H9 (cell line): ENCODE results near the gene SEMA4C. TPM values are rescaled to one million over a fixed set of nuclear protein-coding genes. Genes with fewer than 3 reads are reported as not detected.

Experiments used
- DNase-seq: peaks from one replicate; pipeline ENCODE4 v3.0.0-alpha.2; 2017
- H2AFZ ChIP-seq: one replicate; pipeline ENCODE4 v1.6.1; 2013; ENCODE audit warnings: mild to moderate bottlenecking, low read length, control low read depth, moderate library complexity
- H2AK5ac ChIP-seq: 2 replicates; pipeline ENCODE4 v1.6.1; 2013; ENCODE audit warnings: low read length, control low read depth, mixed read lengths; ENCODE audit not compliant: insufficient read length
- H2BK120ac ChIP-seq: one replicate; pipeline ENCODE4 v1.6.1; 2013; ENCODE audit warnings: low read depth, mild to moderate bottlenecking, low read length, control low read depth, inconsistent platforms; ENCODE audit not compliant: poor library complexity, severe bottlenecking
- H2BK12ac ChIP-seq: 2 replicates; pipeline ENCODE4 v1.6.1; 2013; ENCODE audit warnings: low read length, control low read depth, mixed read lengths, low read depth; ENCODE audit not compliant: insufficient read length
- H2BK15ac ChIP-seq: 2 replicates; pipeline ENCODE4 v1.6.1; 2013; ENCODE audit warnings: low read depth, low read length, control low read depth
- H2BK20ac ChIP-seq: one replicate; pipeline ENCODE4 v1.6.1; 2013; ENCODE audit warnings: low read depth, mild to moderate bottlenecking, low read length, control low read depth, inconsistent platforms; ENCODE audit not compliant: poor library complexity, severe bottlenecking
- H2BK5ac ChIP-seq: 2 replicates; pipeline ENCODE4 v1.6.1; 2013; ENCODE audit warnings: low read length, control low read depth, mixed read lengths; ENCODE audit not compliant: insufficient read length
- H3K14ac ChIP-seq: 2 replicates; pipeline ENCODE4 v1.6.1; 2013; ENCODE audit warnings: low read length, control low read depth; ENCODE audit not compliant: insufficient read depth
- H3K18ac ChIP-seq: 2 replicates; pipeline ENCODE4 v1.6.1; 2013; ENCODE audit warnings: low read depth, mild to moderate bottlenecking, mixed read lengths, low read length, control low read depth; ENCODE audit not compliant: insufficient read length
- H3K23ac ChIP-seq: 2 replicates; pipeline ENCODE4 v1.6.1; 2013; ENCODE audit warnings: low read length, control low read depth, mixed read lengths, low read depth; ENCODE audit not compliant: insufficient read length
- H3K23me2 ChIP-seq: 2 replicates; pipeline ENCODE4 v1.6.1; 2013; ENCODE audit warnings: low read depth, mild to moderate bottlenecking, mixed read lengths, low read length, control low read depth; ENCODE audit not compliant: insufficient read length, poor library complexity, severe bottlenecking
- H3K27ac ChIP-seq: 2 replicates; pipeline ENCODE4 v1.5.1; 2013; ENCODE audit warnings: low read length, control low read depth, mixed read lengths, low read depth; ENCODE audit not compliant: insufficient read length
- H3K27me3 ChIP-seq: 2 replicates; pipeline ENCODE4 v1.6.1; 2013; ENCODE audit warnings: low read length, control low read depth, inconsistent platforms; ENCODE audit not compliant: insufficient read depth
- H3K4ac ChIP-seq: 2 replicates; pipeline ENCODE4 v1.6.1; 2013; ENCODE audit warnings: low read depth, mild to moderate bottlenecking, control low read depth, inconsistent platforms, low read length, moderate library complexity
- H3K4me1 ChIP-seq: 2 replicates; pipeline ENCODE4 v1.6.1; 2013; ENCODE audit warnings: low read length, control low read depth, inconsistent platforms; ENCODE audit not compliant: insufficient read depth
- H3K4me2 ChIP-seq: 2 replicates; pipeline ENCODE4 v1.6.1; 2013; ENCODE audit warnings: low read length, control low read depth, mixed read lengths; ENCODE audit not compliant: insufficient read length, insufficient read depth
- H3K56ac ChIP-seq: 2 replicates; pipeline ENCODE4 v1.6.1; 2013; ENCODE audit warnings: low read depth, mild to moderate bottlenecking, mixed read lengths, low read length, control low read depth; ENCODE audit not compliant: insufficient read length
- H3K79me1 ChIP-seq: 2 replicates; pipeline ENCODE4 v1.6.1; 2013; ENCODE audit warnings: low read depth, mild to moderate bottlenecking, moderate library complexity, low read length, control low read depth, inconsistent platforms; ENCODE audit not compliant: insufficient read depth, poor library complexity, severe bottlenecking
- H3K79me2 ChIP-seq: 2 replicates; pipeline ENCODE4 v1.6.1; 2013; ENCODE audit warnings: low read length, control low read depth, inconsistent platforms; ENCODE audit not compliant: insufficient read depth
- H3K9ac ChIP-seq: 2 replicates; pipeline ENCODE4 v1.6.1; 2013; ENCODE audit warnings: low read length, control low read depth, mixed read lengths; ENCODE audit not compliant: insufficient read length; ENCODE audit errors: extremely low read depth
- H3K9me3 ChIP-seq: one replicate; pipeline ENCODE4 v1.6.1; 2013; ENCODE audit warnings: low read depth, low read length, inconsistent platforms; ENCODE audit not compliant: control insufficient read depth
- H3T11ph ChIP-seq: one replicate; pipeline ENCODE4 v1.6.1; 2013; ENCODE audit warnings: mild to moderate bottlenecking, low read length, control low read depth, inconsistent platforms
- H4K20me1 ChIP-seq: one replicate; pipeline ENCODE4 v1.6.1; 2013; ENCODE audit not compliant: control insufficient read depth, insufficient read length, insufficient read depth
- H4K5ac ChIP-seq: 2 replicates; pipeline ENCODE4 v1.6.1; 2013; ENCODE audit warnings: low read depth, mild to moderate bottlenecking, mixed read lengths, low read length, control low read depth; ENCODE audit not compliant: insufficient read length
- H4K8ac ChIP-seq: replicated peaks from 2 replicates; pipeline ENCODE4 v1.6.1; 2013; ENCODE audit warnings: low read length, control low read depth, mixed read lengths, low read depth; ENCODE audit not compliant: insufficient read length
- H4K91ac ChIP-seq: 2 replicates; pipeline ENCODE4 v1.6.1; 2013; ENCODE audit warnings: low read depth, mild to moderate bottlenecking, moderate library complexity, mixed read lengths, low read length, control low read depth; ENCODE audit not compliant: insufficient read length
- H3K27ac Mint-ChIP-seq, 3 experiments: 2 replicates in 2 of 3; 3 replicates in 1 of 3; pipeline ENCODE4 v1.8.0; 2020 to 2021; ENCODE audit warnings: mixed read lengths in 3 of 3, mild to moderate bottlenecking in 1 of 3, moderate library complexity in 1 of 3
- H3K27me3 Mint-ChIP-seq: 2 replicates; pipeline ENCODE4 v1.8.0; 2021; ENCODE audit warnings: low read depth, mild to moderate bottlenecking, moderate library complexity, mixed read lengths
- H3K36me3 Mint-ChIP-seq, 3 experiments: 2 replicates in 2 of 3; 3 replicates in 1 of 3; pipeline ENCODE4 v1.8.0; 2020 to 2021; ENCODE audit warnings: low read depth in 3 of 3, mixed read lengths in 3 of 3; ENCODE audit not compliant: insufficient read depth in 1 of 3
- H3K4me1 Mint-ChIP-seq, 2 experiments: 2 replicates each; pipeline ENCODE4 v1.8.0; 2020; ENCODE audit warnings: mixed read lengths in 2 of 2
- H3K4me3 Mint-ChIP-seq, 2 experiments: 2 replicates in 1 of 2; 3 replicates in 1 of 2; pipeline ENCODE4 v1.8.0; 2020 to 2021; ENCODE audit warnings: mild to moderate bottlenecking in 2 of 2, mixed read lengths in 2 of 2, moderate library complexity in 1 of 2
- H3K9me3 Mint-ChIP-seq, 2 experiments: 2 replicates in 1 of 2; 3 replicates in 1 of 2; pipeline ENCODE4 v1.8.0; 2020; ENCODE audit warnings: mild to moderate bottlenecking in 2 of 2, mixed read lengths in 2 of 2, moderate library complexity in 1 of 2
- WGBS: extraction: QIAGEN DNeasy Blood & Tissue Kit; methylation state at CpG from one replicate; pipeline ENCODE4 v1.1.7; 2013; ENCODE audit warnings: missing lambda C conversion rate, low lambda C conversion rate, mixed read lengths; ENCODE audit not compliant: insufficient read length; ENCODE audit errors: extremely low coverage; 5-methylcytosine and 5-hydroxymethylcytosine counted together
- total RNA-seq: library from RNA; stranded (reverse); gene quantifications from 2 replicates; pipeline ENCODE4 v1.2.1, GENCODE V29; 2021
- TF ChIP-seq, protein P1 (sequence below): fragments of 200-600 bp; sonication (generic); conservative IDR thresholded peaks from 3 replicates; pipeline ENCODE4 v1.8.0; 2021; ENCODE audit warnings: antibody characterized with exemption, mild to moderate bottlenecking

Gene SEMA4C
- total RNA-seq, 1 experiment from 2014 or later = 81.6 TPM

DNA sequence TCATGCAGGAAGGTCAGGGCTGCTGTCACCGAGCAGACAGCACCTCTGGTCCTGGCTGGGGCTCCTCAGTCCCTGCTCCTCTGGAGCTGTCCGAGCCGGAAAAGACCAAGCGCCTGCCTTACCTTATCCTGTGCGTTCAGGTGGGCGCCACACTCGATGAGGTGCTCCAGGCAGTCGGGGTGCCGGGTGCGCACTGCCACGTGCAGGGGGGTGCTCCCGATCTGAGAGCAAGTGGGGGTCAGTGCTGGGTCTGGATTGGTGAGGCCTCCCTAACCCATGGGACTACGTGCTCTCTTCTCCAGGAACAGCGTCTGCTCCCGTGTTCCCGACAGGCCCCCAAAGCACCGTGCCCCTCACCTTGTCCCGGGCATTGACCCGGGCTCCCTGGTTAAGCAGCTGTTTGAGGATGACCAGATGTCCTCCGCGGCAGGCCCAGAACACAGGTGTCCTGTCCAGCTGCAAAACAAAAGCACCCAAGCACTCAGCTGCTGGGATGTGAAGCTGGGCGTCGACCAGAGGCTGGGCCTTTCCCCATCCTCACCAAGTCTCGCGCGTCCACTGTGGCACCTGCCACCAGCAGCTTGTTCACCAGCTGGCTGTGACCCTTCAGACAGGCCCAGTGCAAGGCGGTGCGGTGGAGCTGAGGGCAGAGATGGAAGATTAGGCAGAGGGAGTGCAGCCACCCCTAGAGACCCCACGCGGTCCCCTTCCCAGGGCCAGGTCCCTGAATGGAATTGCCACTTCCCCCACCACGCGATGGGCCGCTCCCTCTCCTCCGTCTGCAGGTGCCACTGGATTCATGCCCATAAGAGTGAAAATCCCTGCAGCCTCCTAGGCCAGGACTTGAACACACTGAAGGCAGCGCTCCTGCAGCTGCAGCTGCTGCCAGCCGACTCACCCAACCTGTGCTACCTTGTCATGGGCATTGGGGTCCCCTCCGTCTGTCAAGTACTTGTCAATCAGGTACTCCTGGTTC, 29.7 kb downstream of the SEMA4C start:
- Mint-ChIP-seq H3K36me3 (peaks cover 4 to 19% (median 4%) of the 10 kb centered on the region in 3 experiments; a peak in 4 of 7 replicates), H3K27ac (0 out of 7 replicates have a peak overlapping the region, but pooled peaks of 2 of the 3 experiments have one; percentile 51 to 64), H3K4me3 (no peak overlapping the region; a peak in 1 of 5 replicates), H3K27me3 (no peaks in the 10 kb centered on the region; the same call in none of the 2 replicates), H3K4me1 (peaks cover 0 to 9% of the 10 kb centered on the region in 2 experiments; a peak in 2 of 4 replicates), H3K9me3 (no peaks in the 10 kb centered on the region)
- H4K20me1 ChIP-seq = no peaks in the 10 kb centered on the region
- no peak overlapping the region for H3K14ac ChIP-seq
- no peak overlapping the region for H4K8ac ChIP-seq
- H3K27me3 ChIP-seq = no peaks in the 10 kb centered on the region
- no peak overlapping the region for H3K4me2 ChIP-seq
- no peak overlapping the region for H3K9ac ChIP-seq
- no peak overlapping the region for H2BK5ac ChIP-seq
- no peak for DNase-seq
- TF ChIP-seq, protein P1, sequence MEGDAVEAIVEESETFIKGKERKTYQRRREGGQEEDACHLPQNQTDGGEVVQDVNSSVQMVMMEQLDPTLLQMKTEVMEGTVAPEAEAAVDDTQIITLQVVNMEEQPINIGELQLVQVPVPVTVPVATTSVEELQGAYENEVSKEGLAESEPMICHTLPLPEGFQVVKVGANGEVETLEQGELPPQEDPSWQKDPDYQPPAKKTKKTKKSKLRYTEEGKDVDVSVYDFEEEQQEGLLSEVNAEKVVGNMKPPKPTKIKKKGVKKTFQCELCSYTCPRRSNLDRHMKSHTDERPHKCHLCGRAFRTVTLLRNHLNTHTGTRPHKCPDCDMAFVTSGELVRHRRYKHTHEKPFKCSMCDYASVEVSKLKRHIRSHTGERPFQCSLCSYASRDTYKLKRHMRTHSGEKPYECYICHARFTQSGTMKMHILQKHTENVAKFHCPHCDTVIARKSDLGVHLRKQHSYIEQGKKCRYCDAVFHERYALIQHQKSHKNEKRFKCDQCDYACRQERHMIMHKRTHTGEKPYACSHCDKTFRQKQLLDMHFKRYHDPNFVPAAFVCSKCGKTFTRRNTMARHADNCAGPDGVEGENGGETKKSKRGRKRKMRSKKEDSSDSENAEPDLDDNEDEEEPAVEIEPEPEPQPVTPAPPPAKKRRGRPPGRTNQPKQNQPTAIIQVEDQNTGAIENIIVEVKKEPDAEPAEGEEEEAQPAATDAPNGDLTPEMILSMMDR = no peak
- H3K18ac ChIP-seq = no peak overlapping the region
- no peaks in the 10 kb centered on the region for H3K23me2 ChIP-seq
- no peak overlapping the region for H3K27ac ChIP-seq
- no peak overlapping the region for H3T11ph ChIP-seq
- no peak overlapping the region for H2AFZ ChIP-seq
- no peak overlapping the region for H3K56ac ChIP-seq
- no peak overlapping the region for H4K5ac ChIP-seq
- H3K4me1 ChIP-seq = no peaks in the 10 kb centered on the region
- no peak overlapping the region for H3K23ac ChIP-seq
- H4K91ac ChIP-seq = no peak overlapping the region
- no peaks in the 10 kb centered on the region for H3K9me3 ChIP-seq
- no peaks in the 10 kb centered on the region for H3K79me2 ChIP-seq
- no CpG with 5 or more reads among the region's 37 CpGs for WGBS
- H2BK15ac ChIP-seq = no peak overlapping the region
- H2BK20ac ChIP-seq = no peak overlapping the region
- no peak overlapping the region for H2AK5ac ChIP-seq
- H3K4ac ChIP-seq = no peak overlapping the region
- no peak overlapping the region for H2BK12ac ChIP-seq
- H2BK120ac ChIP-seq = no peak overlapping the region
- no peaks in the 10 kb centered on the region for H3K79me1 ChIP-seq
